Loucy (cell line): ENCODE results near the gene RANBP17.

Experiments
- H2AFZ ChIP-seq: fragments of 200-600 bp; sonication (generic); 2 replicates; pipeline ENCODE4 v1.6.0; 2016; ENCODE audit warnings: antibody characterized with exemption, mild to moderate bottlenecking, low read length, moderate library complexity
- H3F3A ChIP-seq: fragments of 200-600 bp; 2 replicates; pipeline ENCODE4 v1.6.0; 2016; ENCODE audit warnings: antibody characterized with exemption, low read depth, mild to moderate bottlenecking
- H3K27me3 ChIP-seq: fragments of 200-600 bp; sonication (generic); 2 replicates; pipeline ENCODE4 v1.6.1; 2014; ENCODE audit warnings: low read length, mild to moderate bottlenecking; ENCODE audit not compliant: insufficient read depth, poor library complexity, severe bottlenecking
- H3K36me3 ChIP-seq: fragments of 200-600 bp; sonication (generic); 2 replicates; pipeline ENCODE4 v1.6.1; 2016; ENCODE audit warnings: low read length; ENCODE audit not compliant: insufficient read depth
- H3K4me1 ChIP-seq: fragments of 200-600 bp; sonication (generic); 2 replicates; pipeline ENCODE4 v1.5.1; 2014; ENCODE audit warnings: low read length, mild to moderate bottlenecking; ENCODE audit not compliant: insufficient read depth, poor library complexity, severe bottlenecking
- H3K4me2 ChIP-seq: fragments of 200-600 bp; sonication (generic); 2 replicates; pipeline ENCODE4 v1.6.0; 2014; ENCODE audit warnings: antibody characterized with exemption, low read length, low read depth, mild to moderate bottlenecking; ENCODE audit not compliant: poor library complexity, severe bottlenecking
- H3K4me3 ChIP-seq: fragments of 200-600 bp; sonication (generic); 2 replicates; pipeline ENCODE4 v1.5.1; 2014; ENCODE audit warnings: low read length, mild to moderate bottlenecking, mixed read lengths; ENCODE audit not compliant: poor library complexity, severe bottlenecking
- H3K79me2 ChIP-seq: fragments of 200-600 bp; sonication (generic); 2 replicates; pipeline ENCODE4 v1.6.1; 2014; ENCODE audit warnings: low read length; ENCODE audit not compliant: insufficient read depth
- H3K9ac ChIP-seq: fragments of 200-600 bp; sonication (generic); 2 replicates; pipeline ENCODE4 v1.6.0; 2014; ENCODE audit warnings: mild to moderate bottlenecking, low read depth, low read length, moderate library complexity; ENCODE audit not compliant: poor library complexity, severe bottlenecking
- H3K9me2 ChIP-seq: fragments of 200-600 bp; sonication (generic); replicated peaks from 2 replicates; pipeline ENCODE4 v1.6.1; 2016; ENCODE audit warnings: low read depth, low read length, mixed read lengths
- H3K9me3 ChIP-seq: fragments of 200-600 bp; sonication (generic); 2 replicates; pipeline ENCODE4 v1.6.1; 2014; ENCODE audit warnings: mild to moderate bottlenecking, antibody characterized with exemption, low read length, low read depth; ENCODE audit not compliant: insufficient read depth
- H4K20me1 ChIP-seq: fragments of 200-600 bp; sonication (generic); 2 replicates; pipeline ENCODE4 v1.6.0; 2014; ENCODE audit warnings: antibody characterized with exemption, low read length, mild to moderate bottlenecking; ENCODE audit not compliant: insufficient read depth, poor library complexity, severe bottlenecking
- EZH2phosphoT487 ChIP-seq: fragments of 200-600 bp; IDR thresholded peaks from 2 replicates; pipeline ENCODE4 v1.6.1; 2018; ENCODE audit warnings: antibody characterized with exemption, mild to moderate bottlenecking, moderate library complexity, borderline replicate concordance
- TF ChIP-seq, protein P1 (sequence below): fragments of 200-600 bp; sonication (generic); conservative IDR thresholded peaks from 2 replicates; pipeline ENCODE4 v1.5.1; 2014; ENCODE audit warnings: mild to moderate bottlenecking, antibody characterized with exemption, low read length

The RANBP17 gene

DNA sequence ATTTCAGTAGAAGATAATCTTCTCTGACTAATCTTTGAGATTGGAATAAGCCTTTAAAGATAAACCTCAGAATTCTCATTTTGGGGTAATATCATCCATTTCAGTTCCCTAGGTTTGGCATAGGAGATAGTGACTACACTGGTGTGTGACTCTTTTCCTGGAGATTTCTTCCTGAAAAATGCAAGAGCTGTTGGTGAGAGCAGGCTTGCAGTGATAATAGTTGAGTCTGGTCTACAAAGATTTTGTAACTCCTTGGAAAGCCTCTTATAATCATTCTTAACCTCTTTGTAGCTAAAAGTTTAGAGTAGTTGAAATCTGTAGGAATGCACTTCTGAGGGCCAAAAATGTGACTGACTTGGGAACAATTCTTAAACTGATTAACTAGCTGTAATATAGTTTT is 23.4 kb downstream of the RANBP17 start:
- Histone ChIP-seq H3K27me3 (no peaks in the 10 kb centered on the region), H3K79me2 (no peaks in the 10 kb centered on the region), H3F3A (no peaks in the 10 kb centered on the region), H3K4me1 (no peaks in the 10 kb centered on the region), H3K4me2 (no peak overlapping the region), H3K9ac (no peak overlapping the region), H3K9me3 (no peaks in the 10 kb centered on the region), H3K4me3 (no peak overlapping the region), H4K20me1 (no peaks in the 10 kb centered on the region), H3K9me2 (no peaks in the 10 kb centered on the region), H2AFZ (no peak overlapping the region), H3K36me3 (no peaks in the 10 kb centered on the region)
- TF ChIP-seq, protein P1, sequence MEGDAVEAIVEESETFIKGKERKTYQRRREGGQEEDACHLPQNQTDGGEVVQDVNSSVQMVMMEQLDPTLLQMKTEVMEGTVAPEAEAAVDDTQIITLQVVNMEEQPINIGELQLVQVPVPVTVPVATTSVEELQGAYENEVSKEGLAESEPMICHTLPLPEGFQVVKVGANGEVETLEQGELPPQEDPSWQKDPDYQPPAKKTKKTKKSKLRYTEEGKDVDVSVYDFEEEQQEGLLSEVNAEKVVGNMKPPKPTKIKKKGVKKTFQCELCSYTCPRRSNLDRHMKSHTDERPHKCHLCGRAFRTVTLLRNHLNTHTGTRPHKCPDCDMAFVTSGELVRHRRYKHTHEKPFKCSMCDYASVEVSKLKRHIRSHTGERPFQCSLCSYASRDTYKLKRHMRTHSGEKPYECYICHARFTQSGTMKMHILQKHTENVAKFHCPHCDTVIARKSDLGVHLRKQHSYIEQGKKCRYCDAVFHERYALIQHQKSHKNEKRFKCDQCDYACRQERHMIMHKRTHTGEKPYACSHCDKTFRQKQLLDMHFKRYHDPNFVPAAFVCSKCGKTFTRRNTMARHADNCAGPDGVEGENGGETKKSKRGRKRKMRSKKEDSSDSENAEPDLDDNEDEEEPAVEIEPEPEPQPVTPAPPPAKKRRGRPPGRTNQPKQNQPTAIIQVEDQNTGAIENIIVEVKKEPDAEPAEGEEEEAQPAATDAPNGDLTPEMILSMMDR = no peak
- no peak for TF ChIP-seq EZH2phosphoT487

DNA sequence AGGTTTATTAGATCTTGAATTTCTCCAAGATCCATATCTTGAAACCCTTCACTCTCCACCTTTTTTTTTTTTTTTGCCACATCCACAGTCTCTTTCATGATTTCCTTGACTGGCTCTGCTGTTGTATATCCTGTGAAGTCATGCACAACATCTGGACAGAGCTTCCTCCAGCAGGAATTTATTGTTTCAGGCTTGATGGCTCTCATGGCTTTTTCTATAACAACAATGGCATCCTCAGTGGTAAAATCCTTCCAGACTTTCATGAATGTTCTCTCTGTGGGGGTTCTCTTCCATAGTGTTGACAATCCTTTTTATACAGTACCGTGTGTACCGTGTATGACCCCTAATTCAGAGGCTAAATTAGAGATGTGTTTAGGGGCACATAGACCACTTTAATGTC is 24.0 kb downstream of the RANBP17 start:
- no peaks in the 10 kb centered on the region for H3K36me3 ChIP-seq
- H3K9ac ChIP-seq = no peak overlapping the region
- TF ChIP-seq, protein P1 = no peak
- TF ChIP-seq EZH2phosphoT487 = no peak
- no peaks in the 10 kb centered on the region for H3K9me2 ChIP-seq
- H2AFZ ChIP-seq = no peak overlapping the region
- no peaks in the 10 kb centered on the region for H3K27me3 ChIP-seq
- H3F3A ChIP-seq = no peaks in the 10 kb centered on the region
- H4K20me1 ChIP-seq = no peaks in the 10 kb centered on the region
- H3K4me1 ChIP-seq = no peaks in the 10 kb centered on the region
- no peaks in the 10 kb centered on the region for H3K9me3 ChIP-seq
- H3K79me2 ChIP-seq = no peaks in the 10 kb centered on the region
- no peak overlapping the region for H3K4me3 ChIP-seq
- H3K4me2 ChIP-seq = no peak overlapping the region

DNA sequence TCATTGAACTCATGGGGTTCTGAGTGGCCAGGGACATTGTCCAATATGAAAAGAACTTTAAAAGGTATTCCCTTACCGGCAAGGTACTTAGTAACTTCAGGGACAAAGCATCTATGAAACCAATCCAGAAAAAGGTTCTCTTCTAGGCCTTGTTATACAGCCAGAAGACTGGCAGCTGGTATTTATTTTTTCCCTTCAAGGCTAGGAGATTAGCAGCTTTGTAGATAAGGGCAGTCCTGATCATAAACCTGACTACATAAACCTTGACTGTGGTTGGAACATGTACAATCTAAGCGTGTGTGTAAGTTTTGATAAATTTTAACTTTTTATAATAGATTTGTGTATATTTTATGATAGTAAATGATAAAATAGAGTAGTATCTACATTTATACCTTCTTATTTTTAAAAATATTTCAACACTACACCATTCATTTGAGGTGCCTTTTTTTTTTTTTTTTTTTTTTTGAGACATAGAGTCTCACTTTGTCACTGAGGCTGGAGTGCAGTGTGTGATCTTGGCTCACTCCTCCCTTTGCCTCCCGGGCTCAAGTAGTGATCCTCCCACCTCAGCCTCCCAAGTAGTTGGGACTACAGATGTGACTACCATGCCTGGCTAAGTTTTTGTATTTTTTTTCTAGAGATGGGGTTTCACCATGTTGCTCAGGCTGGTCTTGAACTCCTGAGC is 24.5 kb downstream of the RANBP17 start:
- Histone ChIP-seq H3K9me2 (no peaks in the 10 kb centered on the region), H3K9me3 (no peaks in the 10 kb centered on the region), H3K27me3 (no peaks in the 10 kb centered on the region), H3K9ac (no peak overlapping the region), H3K4me3 (no peak overlapping the region), H3F3A (no peaks in the 10 kb centered on the region), H3K4me1 (no peaks in the 10 kb centered on the region), H3K4me2 (no peak overlapping the region), H3K36me3 (no peaks in the 10 kb centered on the region), H3K79me2 (no peaks in the 10 kb centered on the region), H4K20me1 (no peaks in the 10 kb centered on the region), H2AFZ (no peak overlapping the region)
- TF ChIP-seq, protein P1 = no peak
- TF ChIP-seq EZH2phosphoT487 = no peak
